ENCODE measurements around the gene APBA1. TPM values are rescaled to one million over a fixed set of nuclear protein-coding genes. Genes with fewer than 3 reads are reported as not detected.

APBA1 gene
- total RNA-seq, 1 experiment from 2014 or later: 0.05 TPM

DNA sequence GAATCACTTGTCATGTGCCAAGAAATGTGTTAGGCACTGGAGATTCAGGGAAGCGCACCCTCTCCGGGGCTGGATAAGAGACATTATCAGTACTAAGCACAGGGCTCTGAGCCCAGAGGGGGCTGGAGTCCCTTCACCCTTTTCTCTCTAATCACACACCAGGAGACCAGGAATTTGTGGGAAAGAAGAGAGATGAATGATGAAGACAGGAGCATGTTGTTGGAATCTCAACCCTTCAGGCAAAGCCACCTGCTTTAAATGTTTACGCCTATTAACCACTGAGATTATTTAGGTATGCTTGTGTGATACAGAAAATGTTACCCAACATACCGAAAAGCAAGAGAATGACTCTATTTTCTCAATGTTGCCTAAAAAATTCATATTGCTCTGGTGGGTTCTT lies 227.4 kb downstream of the APBA1 start:
- in situ Hi-C loops (cut with HindIII; ENCODE audit: low pct_unique_long_range_greater_than_20kb, low sequenced_read_pairs) (no loop called here), intact Hi-C loops (cut with micrococcal nuclease; ENCODE audit: unreplicated experiment) (no loop called here)
- POLR2A ChIA-PET: no interaction called here
- Histone ChIP-seq H3K4me3 (ENCODE audit: low read depth in 2 of 2, low read length in 2 of 2) (no peak overlapping the region), H3K9me3 (ENCODE audit: control insufficient read depth, insufficient read depth, low read depth, low read length) (no peaks in the 10 kb centered on the region), H3K36me3 (ENCODE audit: control insufficient read depth, insufficient read depth, low read length) (no peaks in the 10 kb centered on the region), H3K27ac (ENCODE audit: low read length) (no peak overlapping the region), H3K27me3 (ENCODE audit: control insufficient read depth, insufficient read depth, low read length) (no peaks in the 10 kb centered on the region), H3K4me1 (ENCODE audit: control insufficient read depth, insufficient read depth, low read length) (no peaks in the 10 kb centered on the region)
- ATAC-seq: no peak
- no peak for DNase-seq (ENCODE audit: low read depth, low spot score)
- CTCF ChIA-PET: no interaction called here
- TF ChIP-seq, protein P1, sequence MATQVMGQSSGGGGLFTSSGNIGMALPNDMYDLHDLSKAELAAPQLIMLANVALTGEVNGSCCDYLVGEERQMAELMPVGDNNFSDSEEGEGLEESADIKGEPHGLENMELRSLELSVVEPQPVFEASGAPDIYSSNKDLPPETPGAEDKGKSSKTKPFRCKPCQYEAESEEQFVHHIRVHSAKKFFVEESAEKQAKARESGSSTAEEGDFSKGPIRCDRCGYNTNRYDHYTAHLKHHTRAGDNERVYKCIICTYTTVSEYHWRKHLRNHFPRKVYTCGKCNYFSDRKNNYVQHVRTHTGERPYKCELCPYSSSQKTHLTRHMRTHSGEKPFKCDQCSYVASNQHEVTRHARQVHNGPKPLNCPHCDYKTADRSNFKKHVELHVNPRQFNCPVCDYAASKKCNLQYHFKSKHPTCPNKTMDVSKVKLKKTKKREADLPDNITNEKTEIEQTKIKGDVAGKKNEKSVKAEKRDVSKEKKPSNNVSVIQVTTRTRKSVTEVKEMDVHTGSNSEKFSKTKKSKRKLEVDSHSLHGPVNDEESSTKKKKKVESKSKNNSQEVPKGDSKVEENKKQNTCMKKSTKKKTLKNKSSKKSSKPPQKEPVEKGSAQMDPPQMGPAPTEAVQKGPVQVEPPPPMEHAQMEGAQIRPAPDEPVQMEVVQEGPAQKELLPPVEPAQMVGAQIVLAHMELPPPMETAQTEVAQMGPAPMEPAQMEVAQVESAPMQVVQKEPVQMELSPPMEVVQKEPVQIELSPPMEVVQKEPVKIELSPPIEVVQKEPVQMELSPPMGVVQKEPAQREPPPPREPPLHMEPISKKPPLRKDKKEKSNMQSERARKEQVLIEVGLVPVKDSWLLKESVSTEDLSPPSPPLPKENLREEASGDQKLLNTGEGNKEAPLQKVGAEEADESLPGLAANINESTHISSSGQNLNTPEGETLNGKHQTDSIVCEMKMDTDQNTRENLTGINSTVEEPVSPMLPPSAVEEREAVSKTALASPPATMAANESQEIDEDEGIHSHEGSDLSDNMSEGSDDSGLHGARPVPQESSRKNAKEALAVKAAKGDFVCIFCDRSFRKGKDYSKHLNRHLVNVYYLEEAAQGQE (IDR thresholded peaks at IDR 0.05; ENCODE audit: insufficient read depth in 1 of 2, low read depth in 2 of 2, low read length in 1 of 2): no peak
- TF ChIP-seq, protein P2, sequence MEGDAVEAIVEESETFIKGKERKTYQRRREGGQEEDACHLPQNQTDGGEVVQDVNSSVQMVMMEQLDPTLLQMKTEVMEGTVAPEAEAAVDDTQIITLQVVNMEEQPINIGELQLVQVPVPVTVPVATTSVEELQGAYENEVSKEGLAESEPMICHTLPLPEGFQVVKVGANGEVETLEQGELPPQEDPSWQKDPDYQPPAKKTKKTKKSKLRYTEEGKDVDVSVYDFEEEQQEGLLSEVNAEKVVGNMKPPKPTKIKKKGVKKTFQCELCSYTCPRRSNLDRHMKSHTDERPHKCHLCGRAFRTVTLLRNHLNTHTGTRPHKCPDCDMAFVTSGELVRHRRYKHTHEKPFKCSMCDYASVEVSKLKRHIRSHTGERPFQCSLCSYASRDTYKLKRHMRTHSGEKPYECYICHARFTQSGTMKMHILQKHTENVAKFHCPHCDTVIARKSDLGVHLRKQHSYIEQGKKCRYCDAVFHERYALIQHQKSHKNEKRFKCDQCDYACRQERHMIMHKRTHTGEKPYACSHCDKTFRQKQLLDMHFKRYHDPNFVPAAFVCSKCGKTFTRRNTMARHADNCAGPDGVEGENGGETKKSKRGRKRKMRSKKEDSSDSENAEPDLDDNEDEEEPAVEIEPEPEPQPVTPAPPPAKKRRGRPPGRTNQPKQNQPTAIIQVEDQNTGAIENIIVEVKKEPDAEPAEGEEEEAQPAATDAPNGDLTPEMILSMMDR (IDR thresholded peaks at IDR 0.05): no peak
- no peak for TF ChIP-seq POLR2AphosphoS5 (IDR thresholded peaks at IDR 0.05; ENCODE audit: low read depth, low read length)
- no peak for TF ChIP-seq SIN3A (IDR thresholded peaks at IDR 0.05; ENCODE audit: borderline replicate concordance, insufficient read depth, low read depth, low read length)
- TF ChIP-seq TCF7L2 (IDR thresholded peaks at IDR 0.05; ENCODE audit: low read depth, low read length): no peak
- BruUV-seq (replicated peaks): no TSS peak

DNA sequence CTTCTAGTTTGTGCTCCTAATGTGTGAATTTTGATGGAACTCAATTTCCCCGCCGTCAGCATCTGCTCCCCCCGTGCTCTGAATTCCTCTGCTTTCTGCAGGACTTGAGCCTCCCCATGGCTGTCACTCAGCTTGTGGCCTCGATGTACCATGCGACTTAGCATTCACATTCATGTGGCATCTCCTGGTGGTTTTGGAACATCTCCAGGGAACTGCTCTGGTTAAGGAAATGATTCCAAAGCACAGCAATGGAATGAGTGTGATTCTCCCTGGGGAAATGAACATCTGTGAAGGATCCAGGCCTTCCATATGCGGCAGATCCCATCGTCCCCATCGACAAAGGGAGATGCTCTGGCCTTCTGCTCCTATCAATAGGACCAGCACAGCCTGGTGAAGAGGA lies 228.2 kb downstream of the APBA1 start:
- TF ChIP-seq POLR2AphosphoS5 (IDR thresholded peaks at IDR 0.05; ENCODE audit: low read depth, low read length) (no peak), SIN3A (IDR thresholded peaks at IDR 0.05; ENCODE audit: borderline replicate concordance, insufficient read depth, low read depth, low read length) (no peak), TCF7L2 (IDR thresholded peaks at IDR 0.05; ENCODE audit: low read depth, low read length) (no peak)
- TF ChIP-seq, protein P1 (IDR thresholded peaks at IDR 0.05; ENCODE audit: insufficient read depth in 1 of 2, low read depth in 2 of 2, low read length in 1 of 2): no peak
- TF ChIP-seq, protein P2 (IDR thresholded peaks at IDR 0.05): no peak
- no peak overlapping the region for H3K27ac ChIP-seq (ENCODE audit: low read length)
- intact Hi-C loops (cut with micrococcal nuclease; ENCODE audit: unreplicated experiment) (no loop called here), in situ Hi-C loops (cut with HindIII; ENCODE audit: low pct_unique_long_range_greater_than_20kb, low sequenced_read_pairs) (no loop called here)
- POLR2A ChIA-PET: no interaction called here
- ATAC-seq (no peak), DNase-seq (ENCODE audit: low read depth, low spot score) (no peak)
- no peaks in the 10 kb centered on the region for H3K36me3 ChIP-seq (ENCODE audit: control insufficient read depth, insufficient read depth, low read length)
- no peak overlapping the region for H3K4me3 ChIP-seq (ENCODE audit: low read depth in 2 of 2, low read length in 2 of 2)
- no peaks in the 10 kb centered on the region for H3K9me3 ChIP-seq (ENCODE audit: control insufficient read depth, insufficient read depth, low read depth, low read length)
- CTCF ChIA-PET: no interaction called here
- no peaks in the 10 kb centered on the region for H3K27me3 ChIP-seq (ENCODE audit: control insufficient read depth, insufficient read depth, low read length)
- BruUV-seq (replicated peaks): no TSS peak
- no peaks in the 10 kb centered on the region for H3K4me1 ChIP-seq (ENCODE audit: control insufficient read depth, insufficient read depth, low read length)
